Nephron (organoid): ENCODE results near the gene FOXL1.

ENCODE experiments used
- H3K27ac Mint-ChIP-seq, 3 experiments: 2 replicates each; pipeline ENCODE4 v1.8.0; 2020; ENCODE audit warnings: mixed read lengths in 3 of 3, mild to moderate bottlenecking in 2 of 3, moderate library complexity in 1 of 3
- H3K27me3 Mint-ChIP-seq: 2 replicates; pipeline ENCODE4 v1.8.0; 2021; ENCODE audit warnings: low read depth, mild to moderate bottlenecking, moderate library complexity, mixed read lengths
- H3K36me3 Mint-ChIP-seq: 2 replicates; pipeline ENCODE4 v1.8.0; 2020; ENCODE audit warnings: low read depth, mixed read lengths
- H3K4me1 Mint-ChIP-seq: 2 replicates; pipeline ENCODE4 v1.8.0; 2020; ENCODE audit warnings: mixed read lengths
- H3K4me3 Mint-ChIP-seq, 3 experiments: 2 replicates each; pipeline ENCODE4 v1.8.0; 2020; ENCODE audit warnings: mild to moderate bottlenecking in 3 of 3, mixed read lengths in 3 of 3, moderate library complexity in 2 of 3
- H3K9me3 Mint-ChIP-seq: 2 replicates; pipeline ENCODE4 v1.8.0; 2020; ENCODE audit warnings: mixed read lengths
- TF ChIP-seq, protein P1 (sequence below), 3 experiments: fragments of 200-600 bp; sonication (generic); IDR thresholded peaks; one replicate each; pipeline ENCODE4 v1.5.0; 2021; ENCODE audit warnings: antibody characterized with exemption in 3 of 3; ENCODE audit not compliant: unreplicated experiment in 3 of 3

The FOXL1 gene

DNA sequence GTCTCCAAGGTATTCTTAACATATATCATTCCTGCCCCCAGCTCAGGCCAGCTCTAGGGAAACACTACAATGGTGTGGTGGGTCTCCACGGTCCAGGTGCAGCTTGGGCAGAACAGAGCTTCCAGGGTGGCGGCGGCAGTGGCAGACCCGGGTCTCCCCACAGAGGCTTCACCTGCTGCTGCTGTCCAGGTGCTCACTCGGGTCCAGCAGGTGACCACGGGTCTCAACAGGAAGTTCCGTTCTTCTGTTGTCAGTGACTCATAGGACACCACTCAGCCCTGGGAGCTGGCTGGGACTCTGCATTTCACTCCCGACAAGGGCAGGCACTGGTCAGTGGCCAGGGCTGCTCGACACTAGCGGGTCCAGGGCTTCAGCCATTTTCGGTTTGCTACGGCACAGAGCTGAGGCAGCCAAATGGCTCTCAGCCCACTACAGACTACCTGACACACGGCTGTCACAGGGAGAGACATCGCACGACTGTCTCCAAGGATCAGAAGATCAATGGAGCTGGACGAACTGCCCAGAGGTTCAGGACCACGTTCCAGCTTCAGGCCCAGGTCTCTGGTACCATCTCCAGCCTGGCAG is 40.1 kb upstream of the FOXL1 start:
- Mint-ChIP-seq H3K27me3 (peaks cover 83% of the 10 kb centered on the region), H3K4me3 (no peak overlapping the region), H3K9me3 (no peaks in the 10 kb centered on the region)

DNA sequence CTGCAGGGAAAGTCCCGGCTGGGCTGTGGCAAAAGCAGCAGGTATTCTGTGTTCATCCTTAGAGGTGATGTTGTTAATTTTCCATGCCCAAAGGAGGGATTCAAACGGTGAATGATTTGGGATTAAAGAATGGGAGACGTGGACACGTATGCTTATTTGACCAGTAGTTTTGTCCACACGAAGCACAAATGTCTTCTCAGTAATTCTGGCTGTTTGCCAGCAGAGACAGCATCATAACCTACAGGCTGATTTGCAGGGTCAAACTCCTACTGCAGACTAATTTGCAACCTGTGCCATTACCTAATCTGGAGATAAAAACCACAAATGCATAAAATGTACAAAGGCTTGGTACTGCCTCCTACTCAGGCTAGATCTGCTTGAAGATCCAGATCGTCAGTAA is 37.5 kb upstream of the FOXL1 start:
- Mint-ChIP-seq H3K4me1 (no peaks in the 10 kb centered on the region), H3K27me3 (peaks cover 79% of the 10 kb centered on the region), H3K36me3 (peaks cover 31% of the 10 kb centered on the region), H3K9me3 (no peaks in the 10 kb centered on the region), H3K4me3 (no peak overlapping the region), H3K27ac (no peak overlapping the region)
- TF ChIP-seq, protein P1, sequence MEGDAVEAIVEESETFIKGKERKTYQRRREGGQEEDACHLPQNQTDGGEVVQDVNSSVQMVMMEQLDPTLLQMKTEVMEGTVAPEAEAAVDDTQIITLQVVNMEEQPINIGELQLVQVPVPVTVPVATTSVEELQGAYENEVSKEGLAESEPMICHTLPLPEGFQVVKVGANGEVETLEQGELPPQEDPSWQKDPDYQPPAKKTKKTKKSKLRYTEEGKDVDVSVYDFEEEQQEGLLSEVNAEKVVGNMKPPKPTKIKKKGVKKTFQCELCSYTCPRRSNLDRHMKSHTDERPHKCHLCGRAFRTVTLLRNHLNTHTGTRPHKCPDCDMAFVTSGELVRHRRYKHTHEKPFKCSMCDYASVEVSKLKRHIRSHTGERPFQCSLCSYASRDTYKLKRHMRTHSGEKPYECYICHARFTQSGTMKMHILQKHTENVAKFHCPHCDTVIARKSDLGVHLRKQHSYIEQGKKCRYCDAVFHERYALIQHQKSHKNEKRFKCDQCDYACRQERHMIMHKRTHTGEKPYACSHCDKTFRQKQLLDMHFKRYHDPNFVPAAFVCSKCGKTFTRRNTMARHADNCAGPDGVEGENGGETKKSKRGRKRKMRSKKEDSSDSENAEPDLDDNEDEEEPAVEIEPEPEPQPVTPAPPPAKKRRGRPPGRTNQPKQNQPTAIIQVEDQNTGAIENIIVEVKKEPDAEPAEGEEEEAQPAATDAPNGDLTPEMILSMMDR (IDR thresholded peaks at IDR 0.05; ENCODE audit: unreplicated experiment in 3 of 3): no peak

More for the DNA sequence above, 40.1 kb upstream of the FOXL1 start:
- H3K4me1 Mint-ChIP-seq: no peaks in the 10 kb centered on the region
- TF ChIP-seq, protein P1 (IDR thresholded peaks at IDR 0.05; ENCODE audit: unreplicated experiment in 3 of 3): no peak
- no peak overlapping the region for H3K27ac Mint-ChIP-seq
- peaks cover 17% of the 10 kb centered on the region for H3K36me3 Mint-ChIP-seq

DNA sequence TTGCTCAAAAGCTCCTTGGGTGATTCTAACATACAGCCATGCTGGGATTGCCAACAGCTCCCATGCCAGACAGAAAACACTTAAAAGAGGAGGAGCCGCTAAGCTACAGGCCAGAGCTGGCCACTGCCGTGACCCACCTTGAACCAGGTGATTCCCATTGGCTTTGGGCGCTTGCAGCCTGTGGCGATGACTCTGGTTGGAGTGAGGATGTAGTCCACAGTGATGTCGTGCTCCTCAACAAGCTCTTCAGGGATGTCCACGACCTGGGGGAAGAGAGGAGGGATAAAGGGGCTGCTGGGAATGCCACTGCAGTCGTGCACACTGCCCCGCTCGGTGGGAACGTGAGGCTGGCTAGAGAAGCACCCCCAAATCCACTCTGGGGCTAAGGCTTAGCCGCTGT is 36.8 kb upstream of the FOXL1 start:
- peaks cover 78% of the 10 kb centered on the region for H3K27me3 Mint-ChIP-seq
- peaks cover 31% of the 10 kb centered on the region for H3K36me3 Mint-ChIP-seq
- no peak overlapping the region for H3K27ac Mint-ChIP-seq
- no peak overlapping the region for H3K4me3 Mint-ChIP-seq
- H3K9me3 Mint-ChIP-seq: no peaks in the 10 kb centered on the region
- TF ChIP-seq, protein P1 (IDR thresholded peaks at IDR 0.05; ENCODE audit: unreplicated experiment in 3 of 3): no peak
- no peaks in the 10 kb centered on the region for H3K4me1 Mint-ChIP-seq

DNA sequence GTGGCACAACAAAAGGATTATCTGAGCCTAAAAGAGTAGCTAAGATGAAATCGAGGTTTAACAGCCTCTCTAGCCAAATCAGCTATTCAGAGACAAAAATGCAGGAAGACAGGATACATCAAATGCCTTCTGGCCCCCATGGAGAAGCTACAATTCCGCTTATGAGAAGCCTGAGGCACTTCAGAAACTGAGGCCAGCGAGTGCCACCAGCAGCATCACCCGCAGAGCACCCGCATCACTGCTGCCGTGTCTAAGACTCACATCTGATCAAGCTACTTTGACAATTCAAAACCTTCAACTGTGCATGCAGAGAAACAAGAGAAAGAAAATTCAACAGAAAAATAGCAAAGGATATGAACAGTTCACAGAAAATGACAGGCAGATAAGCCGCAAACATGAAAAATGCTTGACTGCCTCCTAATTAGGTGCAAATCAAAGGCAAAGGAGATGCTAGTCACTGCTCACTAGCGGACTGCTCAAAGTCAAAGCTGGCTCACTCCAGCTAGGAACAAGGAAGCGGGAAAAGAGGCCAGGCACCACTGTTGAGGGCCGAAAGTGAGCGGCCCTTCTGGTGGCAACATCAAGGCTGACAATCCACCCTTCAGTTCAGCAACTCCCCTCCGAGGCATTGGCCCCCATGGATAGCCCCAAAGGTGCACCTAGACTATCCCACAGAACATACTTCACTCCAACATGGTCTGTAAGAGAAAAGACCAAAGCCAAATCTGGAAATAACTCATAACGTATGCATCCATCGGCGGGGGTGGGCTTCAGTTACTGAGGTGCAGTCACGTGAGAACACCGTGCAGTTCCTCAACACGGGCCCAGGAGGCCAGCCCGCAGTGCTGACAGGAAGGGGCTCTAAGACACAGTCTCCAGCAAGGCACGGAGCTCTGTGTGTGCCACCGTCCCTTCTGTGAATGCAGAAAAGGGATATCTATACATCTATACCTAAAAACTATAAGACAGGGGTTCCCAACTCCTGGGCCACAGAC is 35.3 kb upstream of the FOXL1 start:
- Mint-ChIP-seq H3K4me1 (no peaks in the 10 kb centered on the region), H3K27ac (no peak overlapping the region), H3K27me3 (peaks cover 73% of the 10 kb centered on the region), H3K36me3 (peaks cover 29% of the 10 kb centered on the region), H3K4me3 (no peak overlapping the region), H3K9me3 (no peaks in the 10 kb centered on the region)
- TF ChIP-seq, protein P1 (IDR thresholded peaks at IDR 0.05; ENCODE audit: unreplicated experiment in 3 of 3): no peak

DNA sequence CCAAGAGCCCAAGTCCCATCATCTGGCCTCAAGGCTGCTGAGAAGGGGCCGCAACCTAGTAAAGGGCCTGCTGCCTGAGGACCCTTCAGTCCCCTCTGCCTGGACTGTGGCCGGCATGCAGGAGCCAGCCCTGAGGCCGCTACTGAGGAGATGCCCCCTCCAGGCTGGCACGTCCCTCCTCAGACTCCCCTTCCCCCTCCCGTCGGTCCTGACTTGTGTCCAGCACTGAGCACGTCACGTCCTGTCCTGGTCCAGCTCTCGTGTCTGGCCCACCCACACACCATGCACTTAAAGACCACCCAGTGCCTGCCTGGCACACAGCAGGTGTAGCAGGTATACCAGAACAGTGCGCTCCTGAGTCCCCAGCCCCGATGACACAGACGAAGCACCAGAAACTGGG is 32.9 kb upstream of the FOXL1 start:
- H3K27ac Mint-ChIP-seq: no peak overlapping the region
- peaks cover 63% of the 10 kb centered on the region for H3K27me3 Mint-ChIP-seq
- H3K4me1 Mint-ChIP-seq: no peaks in the 10 kb centered on the region
- peaks cover 24% of the 10 kb centered on the region for H3K36me3 Mint-ChIP-seq
- no peaks in the 10 kb centered on the region for H3K9me3 Mint-ChIP-seq
- TF ChIP-seq, protein P1 (IDR thresholded peaks at IDR 0.05; ENCODE audit: unreplicated experiment in 3 of 3): no peak
- H3K4me3 Mint-ChIP-seq: no peak overlapping the region
